A549 (cell line): Measurements from ENCODE around the gene STAMBPL1. TPM values are rescaled to one million over a fixed set of nuclear protein-coding genes. Genes with fewer than 3 reads are reported as not detected.
A peak's percentile ranks its signal among the peaks of the same experiment; 100 is the strongest.

Experiments
- ATAC-seq, 2 experiments: fragments of 200-7000 bp in 1 of 2; fragments of >200 bp in 1 of 2; cut with Nextera tagmentation in 1 of 2; cut with Tn5 transposase in 1 of 2; 3 replicates each; pipeline versions ENCODE4 v1.8.0 to v1.9.1; 2018 to 2020; ENCODE audit warnings: mild to moderate bottlenecking in 1 of 2, moderate library complexity in 1 of 2
- CTCF ChIA-PET: fragments of 300-600 bp; sonication (Branson Sonifier 250); formaldehyde crosslinking; extraction: SDS; loops from one replicate; lab custom pipeline; 2021; ENCODE audit warnings: antibody characterized with exemption, inconsistent platforms; lab: Yijun Ruan, JAX
- POLR2A ChIA-PET: fragments of 350-600 bp; formaldehyde crosslinking; extraction: SDS; loops from one replicate; lab custom pipeline; 2021; ENCODE audit warnings: antibody characterized with exemption, inconsistent platforms; lab: Yijun Ruan, JAX
- DNase-seq, 2 experiments: peaks; one replicate each; pipeline versions ENCODE4 v3.0.0 to v3.0.0-alpha.2; 2011 to 2016; ENCODE audit warnings: low read depth in 1 of 2, low spot score in 1 of 2
- FAIRE-seq: peaks from 2 replicates; lab custom pipeline; 2011; peaks lifted over from hg19 to GRCh38; lab: Jason Lieb, UNC
- H3K27ac ChIP-seq, 2 experiments: fragments of >200 bp; sonication (Bioruptor Twin); formaldehyde crosslinking; 3 replicates each; pipeline ENCODE4 v1.5.1; 2016 to 2017
- H3K4me1 ChIP-seq: fragments of >200 bp; sonication (Bioruptor Twin); formaldehyde crosslinking; 3 replicates; pipeline ENCODE4 v1.6.1; 2016
- H3K4me2 ChIP-seq: fragments of >200 bp; sonication (Bioruptor Twin); formaldehyde crosslinking; 3 replicates; pipeline ENCODE4 v1.6.1; 2016
- H3K4me3 ChIP-seq: fragments of >200 bp; sonication (Bioruptor Twin); formaldehyde crosslinking; 3 replicates; pipeline ENCODE4 v1.5.1; 2016
- H3K9me3 ChIP-seq: fragments of >200 bp; sonication (Bioruptor Twin); formaldehyde crosslinking; 3 replicates; pipeline ENCODE4 v1.6.1; 2016
- ATOH8 ChIP-seq: fragments of 250-450 bp; sonication (Bioruptor Pico); IDR thresholded peaks from 2 replicates; pipeline ENCODE4 v1.5.0; 2020; ENCODE audit warnings: low read depth, mild to moderate bottlenecking, moderate library complexity
- CEBPB ChIP-seq, 2 experiments: fragments of >200 bp in 1 of 2; sonication (Bioruptor Twin) in 1 of 2; formaldehyde crosslinking in 1 of 2; IDR thresholded peaks; 2 replicates each; pipeline ENCODE4 v1.6.1; 2012 to 2016
- CHD2 ChIP-seq: fragments of 150-350 bp; IDR thresholded peaks from 2 replicates; pipeline ENCODE4 v1.6.1; 2014; ENCODE audit warnings: low read length; ENCODE audit not compliant: partially characterized antibody
- CTCF ChIP-seq: fragments of >200 bp; sonication (Bioruptor Twin); formaldehyde crosslinking; IDR thresholded peaks from 3 replicates; pipeline ENCODE4 v1.5.1; 2016
- EHF ChIP-seq: fragments of 250-450 bp; sonication (Bioruptor Pico); IDR thresholded peaks from 2 replicates; pipeline ENCODE4 v1.5.0; 2020; ENCODE audit warnings: mild to moderate bottlenecking
- EHMT2 ChIP-seq: fragments of 200-600 bp; sonication (generic); IDR thresholded peaks from 2 replicates; pipeline ENCODE4 v1.6.1; 2016; ENCODE audit warnings: antibody characterized with exemption, low read depth, mild to moderate bottlenecking, moderate library complexity
- ELK1 ChIP-seq: fragments of 150-350 bp; IDR thresholded peaks from 2 replicates; pipeline ENCODE4 v1.6.1; 2014; ENCODE audit warnings: low read depth, mild to moderate bottlenecking, low read length
- FOSL2 ChIP-seq, 2 experiments: fragments of 450-650 bp in 1 of 2; fragments of >200 bp in 1 of 2; sonication (Bioruptor Twin) in 1 of 2; formaldehyde crosslinking; IDR thresholded peaks; 2 replicates each; pipeline versions ENCODE4 v1.5.0 to v1.6.1; 2016 to 2020; ENCODE audit warnings: mild to moderate bottlenecking in 1 of 2, moderate library complexity in 1 of 2
- FOXS1 ChIP-seq: fragments of 250-450 bp; sonication (Bioruptor Pico); IDR thresholded peaks from 2 replicates; pipeline ENCODE4 v1.5.0; 2020; ENCODE audit warnings: mild to moderate bottlenecking, moderate library complexity
- HMGXB4 ChIP-seq: fragments of 250-450 bp; sonication (Bioruptor Pico); IDR thresholded peaks from 2 replicates; pipeline ENCODE4 v1.5.0; 2021; ENCODE audit warnings: mild to moderate bottlenecking, moderate library complexity, borderline replicate concordance
- HOXA7 ChIP-seq: fragments of 250-450 bp; sonication (Bioruptor Pico); IDR thresholded peaks from 2 replicates; pipeline ENCODE4 v1.5.0; 2020; ENCODE audit warnings: mild to moderate bottlenecking, moderate library complexity
- HOXB5 ChIP-seq: fragments of 250-450 bp; sonication (Bioruptor Pico); IDR thresholded peaks from 2 replicates; pipeline ENCODE4 v1.5.0; 2020; ENCODE audit warnings: mild to moderate bottlenecking, moderate library complexity
- MAFK ChIP-seq: fragments of 450-650 bp; IDR thresholded peaks from 2 replicates; pipeline ENCODE4 v1.6.1; 2014; ENCODE audit not compliant: partially characterized antibody
- MAX ChIP-seq: IDR thresholded peaks from 2 replicates; pipeline ENCODE4 v1.6.1; 2012
- NR3C1 ChIP-seq: fragments of >200 bp; sonication (Bioruptor Twin); formaldehyde crosslinking; IDR thresholded peaks from 3 replicates; pipeline ENCODE4 v1.6.1; 2017
- POLR2A ChIP-seq: IDR thresholded peaks from 2 replicates; pipeline ENCODE4 v1.6.1; 2012; ENCODE audit warnings: mild to moderate bottlenecking, low read length
- RARB ChIP-seq: fragments of 250-450 bp; sonication (Bioruptor Pico); IDR thresholded peaks from 2 replicates; pipeline ENCODE4 v1.8.0; 2021; ENCODE audit warnings: mild to moderate bottlenecking, moderate library complexity
- RFX5 ChIP-seq: fragments of 450-650 bp; IDR thresholded peaks from 2 replicates; pipeline ENCODE4 v1.7.1; 2014; ENCODE audit warnings: antibody characterized with exemption, mild to moderate bottlenecking, moderate library complexity
- USF2 ChIP-seq: fragments of 450-650 bp; IDR thresholded peaks from 2 replicates; pipeline ENCODE4 v1.6.1; 2014; ENCODE audit warnings: antibody characterized with exemption
- ZFP36 ChIP-seq: fragments of 450-650 bp; IDR thresholded peaks from 2 replicates; pipeline ENCODE4 v1.6.1; 2014; ENCODE audit warnings: borderline replicate concordance; ENCODE audit not compliant: partially characterized antibody
- ZNF302 ChIP-seq: fragments of 250-450 bp; sonication (Bioruptor Pico); IDR thresholded peaks from 2 replicates; pipeline ENCODE4 v1.9.0; 2021; ENCODE audit warnings: inconsistent platforms, mild to moderate bottlenecking, moderate library complexity
- WGBS: methylation state at CpG from one replicate; pipeline ENCODE4 v1.1.6; 2017; ENCODE audit errors: missing lambda C conversion rate; 5-methylcytosine and 5-hydroxymethylcytosine counted together
- polyA plus RNA-seq, 4 experiments: library from polyadenylated mRNA; depleted of rRNA in 3 of 4; stranded (reverse); fragments of >200 nt; fragmentation: RNase III in 1 of 4; extraction: RNeasy Plus Mini Kit Qiagen cat#74134 plus additional on column Dnase treatment in 1 of 4; gene quantifications; 2 replicates in 3 of 4; 3 replicates in 1 of 4; pipeline ENCODE4 v1.2.3, GENCODE V29; 2011 to 2017

The STAMBPL1 gene
- polyA plus RNA-seq, 2 of the 4 experiments (the other 2 are of a cell fraction): 29.0 to 32.1 TPM

- DNase-seq: no peak
- no peak overlapping the region for H3K4me3 ChIP-seq
- 86% methylated on average over 3 of the region's 3 CpGs for WGBS
- no peak for FAIRE-seq
- no peak for ATAC-seq
- POLR2A ChIA-PET: no interaction called here
- H3K27ac ChIP-seq: no peak overlapping the region
- H3K4me2 ChIP-seq: no peak overlapping the region
- CTCF ChIA-PET: interaction anchor here (0.8 kb wide), 1 partner anchor 272 kb away, joined by 3 read pairs; no protein-coding TSS in a partner anchor
- H3K9me3 ChIP-seq: no peaks in the 10 kb centered on the region
- no peak for TF ChIP-seq HOXB5 (CRISPR knock-in tag)
- TF ChIP-seq CHD2: no peak
- TF ChIP-seq EHMT2: no peak
- TF ChIP-seq EHF (CRISPR knock-in tag): no peak
- no peak for TF ChIP-seq NR3C1
- TF ChIP-seq HMGXB4 (CRISPR knock-in tag): no peak
- no peak for TF ChIP-seq FOSL2 (IDR thresholded peaks at IDR 0.05)
- TF ChIP-seq FOSL2 (CRISPR knock-in tag; IDR thresholded peaks at IDR 0.05): no peak
- no peak for TF ChIP-seq RFX5
- TF ChIP-seq USF2: no peak
- TF ChIP-seq CTCF: no peak
- TF ChIP-seq FOXS1: no peak
- TF ChIP-seq CEBPB (IDR thresholded peaks at IDR 0.05): no peak
- no peak for TF ChIP-seq MAFK
- no peak for TF ChIP-seq RARB
- no peak for TF ChIP-seq ATOH8 (CRISPR knock-in tag)
- no peak for TF ChIP-seq ELK1
- no peaks in the 10 kb centered on the region for H3K4me1 ChIP-seq
Observed at GRCh38 chr10:88949912-88950837, 70.1 kb downstream of the STAMBPL1 start.

- DNase-seq: no peak
- no peak for FAIRE-seq
- POLR2A ChIA-PET: no interaction called here
- no peak within 1 kb of the TSS for H3K27ac ChIP-seq
- WGBS: 93% methylated on average over 8 of the region's 8 CpGs
- H3K4me2 ChIP-seq: no peak within 1 kb of the TSS
- CTCF ChIA-PET: no interaction called here
- H3K4me1 ChIP-seq: no peaks in the 10 kb centered on the region
- no peak for TF ChIP-seq MAX
- TF ChIP-seq CHD2: no peak
- TF ChIP-seq POLR2A: no peak
- TF ChIP-seq ZNF302 (CRISPR knock-in tag): no peak
- no peak for TF ChIP-seq ZFP36
- no peak for TF ChIP-seq HOXA7 (CRISPR knock-in tag)
- TF ChIP-seq, all 56 proteins: peak for 0
- peak in 1 of 2 experiments; percentile 50; a peak in 2 of 6 replicates for ATAC-seq
- Histone ChIP-seq H3K4me3 (no peak within 1 kb of the TSS), H3K9me3 (no peaks in the 10 kb centered on the region)
Observed at GRCh38 chr10:88952647-88953111, 72.6 kb downstream of the STAMBPL1 start, which contains the start of gene ACTA2. Gene ACTA2 (minus strand): TSS chr10:88952773. CDS start chr10:88948930, 3,843 bp downstream.
